Measurements from ENCODE around the gene CACNG1.

DNA sequence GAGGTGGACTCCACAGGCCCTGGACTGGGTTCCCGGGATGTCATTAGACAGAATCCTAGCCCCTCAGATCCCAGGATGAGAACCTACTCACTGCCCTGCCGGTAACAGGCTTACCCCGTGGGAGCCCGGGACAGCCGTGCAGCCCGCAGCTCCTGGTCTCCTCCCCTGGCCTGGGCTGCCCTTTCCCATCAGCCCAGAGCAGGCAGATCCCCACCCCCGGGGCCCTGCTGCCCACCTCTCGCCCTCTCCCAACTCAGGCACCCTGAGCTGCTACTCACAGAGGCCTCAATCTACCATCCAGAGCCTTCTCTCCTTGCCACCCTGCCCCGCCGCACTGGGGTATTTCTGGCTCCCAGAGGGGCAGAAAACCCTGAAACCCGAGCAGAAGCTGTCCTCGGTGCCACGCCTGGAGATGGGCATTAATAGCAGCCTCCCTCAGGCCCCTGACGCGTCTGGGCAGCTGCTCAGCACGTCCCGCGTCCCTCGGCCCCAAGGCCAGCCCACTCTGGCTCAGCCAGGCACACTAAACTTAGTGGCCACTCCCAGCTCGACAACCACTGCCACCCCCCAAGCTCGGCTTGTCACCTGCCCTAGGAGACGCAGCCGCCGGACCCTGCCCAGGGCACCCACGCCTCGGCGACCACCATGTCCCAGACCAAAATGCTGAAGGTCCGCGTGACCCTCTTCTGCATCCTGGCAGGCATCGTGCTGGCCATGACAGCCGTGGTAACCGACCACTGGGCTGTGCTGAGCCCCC lies at the start of gene CACNG1:
- TF ChIP-seq, protein P1, sequence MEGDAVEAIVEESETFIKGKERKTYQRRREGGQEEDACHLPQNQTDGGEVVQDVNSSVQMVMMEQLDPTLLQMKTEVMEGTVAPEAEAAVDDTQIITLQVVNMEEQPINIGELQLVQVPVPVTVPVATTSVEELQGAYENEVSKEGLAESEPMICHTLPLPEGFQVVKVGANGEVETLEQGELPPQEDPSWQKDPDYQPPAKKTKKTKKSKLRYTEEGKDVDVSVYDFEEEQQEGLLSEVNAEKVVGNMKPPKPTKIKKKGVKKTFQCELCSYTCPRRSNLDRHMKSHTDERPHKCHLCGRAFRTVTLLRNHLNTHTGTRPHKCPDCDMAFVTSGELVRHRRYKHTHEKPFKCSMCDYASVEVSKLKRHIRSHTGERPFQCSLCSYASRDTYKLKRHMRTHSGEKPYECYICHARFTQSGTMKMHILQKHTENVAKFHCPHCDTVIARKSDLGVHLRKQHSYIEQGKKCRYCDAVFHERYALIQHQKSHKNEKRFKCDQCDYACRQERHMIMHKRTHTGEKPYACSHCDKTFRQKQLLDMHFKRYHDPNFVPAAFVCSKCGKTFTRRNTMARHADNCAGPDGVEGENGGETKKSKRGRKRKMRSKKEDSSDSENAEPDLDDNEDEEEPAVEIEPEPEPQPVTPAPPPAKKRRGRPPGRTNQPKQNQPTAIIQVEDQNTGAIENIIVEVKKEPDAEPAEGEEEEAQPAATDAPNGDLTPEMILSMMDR (IDR thresholded peaks at IDR 0.05; ENCODE audit: low read depth, low read length, missing input control): no peak
- TF ChIP-seq JUND (IDR thresholded peaks at IDR 0.05) (no peak), YY1 (IDR thresholded peaks at IDR 0.05) (no peak), GABPA (IDR thresholded peaks at IDR 0.05 in 1 of 2, conservative IDR thresholded peaks at IDR 0.05 in 1 of 2) (no peak)
- TF ChIP-seq, protein P2, sequence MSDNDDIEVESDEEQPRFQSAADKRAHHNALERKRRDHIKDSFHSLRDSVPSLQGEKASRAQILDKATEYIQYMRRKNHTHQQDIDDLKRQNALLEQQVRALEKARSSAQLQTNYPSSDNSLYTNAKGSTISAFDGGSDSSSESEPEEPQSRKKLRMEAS (IDR thresholded peaks at IDR 0.05): no peak
- TF ChIP-seq, protein P3, sequence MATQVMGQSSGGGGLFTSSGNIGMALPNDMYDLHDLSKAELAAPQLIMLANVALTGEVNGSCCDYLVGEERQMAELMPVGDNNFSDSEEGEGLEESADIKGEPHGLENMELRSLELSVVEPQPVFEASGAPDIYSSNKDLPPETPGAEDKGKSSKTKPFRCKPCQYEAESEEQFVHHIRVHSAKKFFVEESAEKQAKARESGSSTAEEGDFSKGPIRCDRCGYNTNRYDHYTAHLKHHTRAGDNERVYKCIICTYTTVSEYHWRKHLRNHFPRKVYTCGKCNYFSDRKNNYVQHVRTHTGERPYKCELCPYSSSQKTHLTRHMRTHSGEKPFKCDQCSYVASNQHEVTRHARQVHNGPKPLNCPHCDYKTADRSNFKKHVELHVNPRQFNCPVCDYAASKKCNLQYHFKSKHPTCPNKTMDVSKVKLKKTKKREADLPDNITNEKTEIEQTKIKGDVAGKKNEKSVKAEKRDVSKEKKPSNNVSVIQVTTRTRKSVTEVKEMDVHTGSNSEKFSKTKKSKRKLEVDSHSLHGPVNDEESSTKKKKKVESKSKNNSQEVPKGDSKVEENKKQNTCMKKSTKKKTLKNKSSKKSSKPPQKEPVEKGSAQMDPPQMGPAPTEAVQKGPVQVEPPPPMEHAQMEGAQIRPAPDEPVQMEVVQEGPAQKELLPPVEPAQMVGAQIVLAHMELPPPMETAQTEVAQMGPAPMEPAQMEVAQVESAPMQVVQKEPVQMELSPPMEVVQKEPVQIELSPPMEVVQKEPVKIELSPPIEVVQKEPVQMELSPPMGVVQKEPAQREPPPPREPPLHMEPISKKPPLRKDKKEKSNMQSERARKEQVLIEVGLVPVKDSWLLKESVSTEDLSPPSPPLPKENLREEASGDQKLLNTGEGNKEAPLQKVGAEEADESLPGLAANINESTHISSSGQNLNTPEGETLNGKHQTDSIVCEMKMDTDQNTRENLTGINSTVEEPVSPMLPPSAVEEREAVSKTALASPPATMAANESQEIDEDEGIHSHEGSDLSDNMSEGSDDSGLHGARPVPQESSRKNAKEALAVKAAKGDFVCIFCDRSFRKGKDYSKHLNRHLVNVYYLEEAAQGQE (IDR thresholded peaks at IDR 0.05): no peak

Data from liver (tissue), 3 donors.